Stimulated activated CD8-positive, alpha-beta memory T cell treated with anti-CD3 and anti-CD28 coated beads, Interleukin-4, amount 100 ng/mL, for 48 hours (primary cell): ENCODE results near the gene RNF126.
"Not testable (repeated sequence)": the region's sequence is repeated elsewhere in the genome, so short reads cannot be mapped to it uniquely, and the experiment has no call there.

Source experiments
- DNase-seq: peaks from one replicate; pipeline ENCODE4 v3.0.0-alpha.2; 2020

Gene RNF126

GRCh38 chr19:609004-609346 is 54.0 kb downstream of the RNF126 start:
- DNase-seq, result no peak

DNA sequence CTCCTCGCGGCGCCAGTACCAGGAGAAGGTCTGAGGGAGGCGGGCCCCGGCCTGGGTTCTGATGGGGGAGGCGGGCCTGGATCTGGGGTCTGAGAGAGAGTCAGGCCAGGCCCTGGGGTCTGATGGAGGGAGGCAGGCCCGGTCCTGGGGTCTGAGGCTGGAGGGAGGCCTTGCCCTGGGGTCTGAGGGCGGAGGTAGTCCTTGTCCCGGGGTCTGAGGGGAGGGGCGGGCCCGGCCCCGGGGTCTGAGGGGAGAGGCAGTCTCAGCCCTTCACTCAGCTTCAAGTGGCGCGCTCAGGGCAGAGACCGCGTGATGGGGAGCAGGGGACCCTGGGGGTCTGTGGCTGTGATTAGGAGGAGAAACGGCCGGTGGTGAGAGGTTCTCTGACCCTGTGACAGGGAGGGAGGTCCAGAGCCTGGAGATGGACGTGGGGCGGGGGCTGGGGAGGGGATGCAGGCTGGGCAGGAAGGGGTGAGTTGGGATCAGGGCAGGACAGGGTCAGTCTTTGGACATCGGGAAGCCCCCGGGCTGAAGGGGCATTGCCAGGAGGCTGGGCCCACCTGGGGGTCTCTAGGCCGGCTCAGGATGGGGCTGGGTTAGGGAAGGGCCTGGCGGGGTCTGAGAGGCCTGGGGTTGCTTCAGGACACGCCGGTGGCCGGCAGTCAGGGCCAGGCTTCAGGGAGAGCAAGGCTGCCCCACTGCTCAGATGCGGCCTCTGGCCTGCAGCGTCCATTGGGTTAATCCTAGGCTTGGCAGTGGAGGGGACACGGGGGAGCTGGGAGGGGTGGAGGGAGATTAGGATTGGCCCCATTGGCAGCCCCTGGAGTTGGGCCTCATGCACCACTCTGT is 54.6 kb downstream of the RNF126 start:
- DNase-seq, result no peak

DNA sequence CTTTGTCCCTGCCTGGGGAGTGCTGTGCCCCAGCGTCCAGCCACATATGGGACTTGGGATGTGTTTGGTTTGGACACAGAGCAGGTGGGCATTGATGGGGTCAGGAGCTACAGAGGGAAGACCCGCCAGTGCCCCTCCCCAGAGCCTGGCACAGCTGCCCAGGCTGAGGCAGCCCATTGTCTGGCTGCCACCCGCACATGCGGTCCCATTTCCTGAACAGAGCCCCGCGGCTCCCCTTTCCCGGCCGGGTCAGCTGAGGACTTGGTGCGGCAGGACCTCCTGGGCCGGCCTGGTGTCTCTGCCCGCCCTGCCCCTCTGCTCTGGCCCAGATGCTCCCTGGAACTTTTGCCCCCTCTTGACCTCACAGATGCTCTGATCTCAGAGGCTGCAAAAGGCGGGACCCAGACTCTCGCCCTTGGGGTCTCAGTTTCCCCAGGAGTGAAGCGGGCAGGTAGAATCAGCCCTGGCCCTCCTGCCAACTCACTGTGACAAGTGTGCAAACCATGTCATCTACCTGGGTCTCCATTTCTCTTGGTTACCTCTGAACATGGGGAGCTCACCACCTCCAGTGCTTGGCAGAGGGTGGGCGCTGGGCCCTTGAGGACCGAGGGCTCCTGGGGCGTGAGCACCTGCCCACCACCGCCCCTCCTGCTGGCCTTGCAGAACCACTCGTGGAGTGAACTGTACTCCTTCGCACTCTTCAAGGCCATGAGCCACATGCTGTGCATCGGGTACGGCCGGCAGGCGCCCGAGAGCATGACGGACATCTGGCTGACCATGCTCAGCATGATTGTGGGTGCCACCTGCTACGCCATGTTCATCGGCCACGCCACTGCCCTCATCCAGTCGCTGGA is 55.5 kb downstream of the RNF126 start:
- DNase-seq, result no peak

DNA sequence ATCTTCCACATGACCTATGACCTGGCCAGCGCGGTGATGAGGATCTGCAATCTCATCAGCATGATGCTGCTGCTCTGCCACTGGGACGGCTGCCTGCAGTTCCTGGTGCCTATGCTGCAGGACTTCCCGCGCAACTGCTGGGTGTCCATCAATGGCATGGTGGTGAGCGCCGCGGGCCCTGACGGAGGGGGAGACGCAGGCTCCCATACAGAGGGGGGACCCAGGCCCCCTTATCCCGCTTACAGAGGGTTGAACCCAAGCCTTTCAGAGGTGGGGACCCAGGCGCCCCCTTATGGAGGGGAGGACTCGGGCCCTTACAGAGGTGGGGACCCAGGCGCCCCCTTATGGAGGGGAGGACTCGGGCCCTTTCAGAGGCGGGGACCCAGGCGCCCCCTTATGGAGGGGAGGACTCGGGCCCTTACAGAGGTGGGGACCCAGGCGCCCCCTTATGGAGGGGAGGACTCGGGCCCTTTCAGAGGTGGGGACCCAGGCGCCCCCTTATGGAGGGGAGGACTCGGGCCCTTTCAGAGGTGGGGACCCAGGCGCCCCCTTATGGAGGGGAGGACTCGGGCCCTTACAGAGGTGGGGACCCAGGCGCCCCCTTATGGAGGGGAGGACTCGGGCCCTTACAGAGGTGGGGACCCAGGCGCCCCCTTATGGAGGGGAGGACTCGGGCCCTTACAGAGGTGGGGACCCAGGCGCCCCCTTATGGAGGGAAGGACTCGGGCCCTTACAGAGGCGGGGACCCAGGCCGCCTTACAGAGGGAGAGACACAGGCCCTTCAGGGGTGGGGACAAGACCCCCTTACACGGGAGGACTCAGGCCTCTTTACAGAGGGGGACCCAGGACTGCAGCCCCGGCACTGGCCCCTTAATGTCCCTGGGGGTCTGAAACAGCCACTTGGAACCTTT is 57.7 kb downstream of the RNF126 start:
- peak; percentile 64 for DNase-seq

GRCh38 chr19:604355-604754 is 58.7 kb downstream of the RNF126 start:
- peak; percentile 81 for DNase-seq

GRCh38 chr19:603779-604178 is 59.2 kb downstream of the RNF126 start:
- DNase-seq, result peak; percentile 58

DNA sequence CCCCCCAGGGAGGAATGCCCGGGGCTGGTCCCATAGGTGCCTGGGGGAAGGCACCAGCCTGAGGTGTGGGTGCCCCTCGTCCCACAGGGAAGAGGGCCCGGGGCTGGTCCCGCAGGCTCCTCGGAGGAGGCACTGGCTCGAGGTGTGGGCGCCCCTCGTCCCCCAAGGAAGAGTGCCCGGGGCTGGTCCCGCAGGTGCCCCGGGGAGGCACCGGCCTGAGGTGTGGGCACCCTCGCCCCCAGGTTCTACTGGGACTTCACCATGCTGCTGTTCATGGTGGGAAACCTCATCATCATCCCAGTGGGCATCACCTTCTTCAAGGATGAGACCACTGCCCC is 59.7 kb downstream of the RNF126 start:
- not testable (repeated sequence) for DNase-seq

DNA sequence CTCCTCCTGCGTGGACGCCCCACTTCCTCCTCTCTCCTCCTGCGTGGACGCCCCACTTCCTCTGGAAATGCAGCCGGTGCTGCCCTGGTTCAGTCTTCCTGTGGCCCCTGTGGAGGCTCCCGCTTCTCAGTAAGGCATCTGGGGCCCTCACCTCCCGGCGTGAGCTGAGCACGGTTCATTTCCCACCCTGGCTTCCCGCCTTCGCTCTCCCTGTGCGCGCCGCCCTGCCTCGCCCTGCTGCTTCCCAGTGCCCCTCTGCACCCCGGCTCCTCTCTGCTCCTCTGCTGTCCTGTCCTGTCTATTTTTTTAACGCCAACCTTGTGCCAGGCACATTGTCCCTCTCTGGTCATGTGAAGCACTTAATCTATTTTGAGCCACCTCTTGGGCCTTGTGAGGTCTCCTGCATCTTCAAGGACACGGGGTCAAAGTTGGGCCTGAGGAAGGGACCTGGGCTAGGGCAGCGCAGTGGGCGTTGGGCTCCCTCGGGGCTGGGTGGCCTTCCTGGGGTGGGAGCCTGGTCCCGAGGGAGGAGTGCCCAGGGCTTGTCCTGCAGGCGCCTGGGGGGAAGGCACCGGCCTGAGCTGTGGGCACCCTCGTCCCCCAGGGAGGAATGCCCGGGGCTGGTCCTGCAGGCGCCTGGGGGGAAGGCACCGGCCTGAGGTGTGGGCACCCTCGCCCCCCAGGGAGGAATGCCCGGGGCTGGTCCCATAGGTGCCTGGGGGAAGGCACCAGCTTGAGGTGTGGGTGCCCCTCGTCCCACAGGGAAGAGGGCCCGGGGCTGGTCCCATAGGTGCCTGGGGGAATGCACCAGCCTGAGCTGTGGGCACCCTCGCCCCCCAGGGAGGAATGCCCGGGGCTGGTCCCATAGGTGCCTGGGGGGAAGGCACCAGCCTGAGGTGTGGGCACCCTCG is 60.4 kb downstream of the RNF126 start:
- DNase-seq, result no peak

DNA sequence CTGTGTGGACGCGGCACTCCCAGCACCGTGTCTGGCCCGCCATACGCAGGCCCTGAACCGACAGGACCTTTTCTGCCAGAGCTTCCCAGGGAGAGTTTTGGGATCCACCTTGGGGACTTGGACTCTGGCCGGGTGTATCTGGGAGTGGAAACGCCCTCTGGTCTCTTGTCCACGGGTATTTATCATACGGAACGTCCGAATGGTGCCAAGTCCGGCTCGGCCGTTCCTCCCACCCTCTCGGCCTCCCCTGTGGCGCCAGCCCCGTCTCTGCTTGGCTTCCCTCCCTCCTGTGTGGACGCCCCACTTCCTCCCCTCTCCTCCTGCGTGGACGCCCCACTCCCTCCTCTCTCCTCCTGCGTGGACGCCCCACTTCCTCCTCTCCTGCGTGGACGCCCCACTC is 61.2 kb downstream of the RNF126 start:
- DNase-seq, result no peak

DNA sequence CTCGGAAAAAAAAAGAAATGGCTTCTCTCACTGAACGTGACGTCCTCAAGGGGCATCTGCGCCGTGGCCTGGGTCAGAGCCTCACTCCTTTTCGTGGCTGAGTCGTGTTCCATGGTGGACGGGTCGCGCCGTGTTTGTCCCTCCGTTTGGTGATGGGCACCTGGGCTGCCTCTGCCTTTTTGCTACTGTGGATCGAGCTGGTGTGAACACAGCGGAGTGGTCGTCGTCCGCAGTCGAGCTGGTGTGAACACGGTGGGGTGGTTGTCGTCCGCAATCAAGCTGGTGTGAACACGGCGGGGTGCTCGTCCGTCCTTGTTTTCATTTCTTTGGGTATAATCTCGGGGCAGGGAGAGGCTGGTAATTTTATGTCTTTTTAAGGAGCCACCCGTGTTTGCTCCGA is 61.7 kb downstream of the RNF126 start:
- no peak for DNase-seq
